ENCODE measurements around the gene TCF15.

DNA sequence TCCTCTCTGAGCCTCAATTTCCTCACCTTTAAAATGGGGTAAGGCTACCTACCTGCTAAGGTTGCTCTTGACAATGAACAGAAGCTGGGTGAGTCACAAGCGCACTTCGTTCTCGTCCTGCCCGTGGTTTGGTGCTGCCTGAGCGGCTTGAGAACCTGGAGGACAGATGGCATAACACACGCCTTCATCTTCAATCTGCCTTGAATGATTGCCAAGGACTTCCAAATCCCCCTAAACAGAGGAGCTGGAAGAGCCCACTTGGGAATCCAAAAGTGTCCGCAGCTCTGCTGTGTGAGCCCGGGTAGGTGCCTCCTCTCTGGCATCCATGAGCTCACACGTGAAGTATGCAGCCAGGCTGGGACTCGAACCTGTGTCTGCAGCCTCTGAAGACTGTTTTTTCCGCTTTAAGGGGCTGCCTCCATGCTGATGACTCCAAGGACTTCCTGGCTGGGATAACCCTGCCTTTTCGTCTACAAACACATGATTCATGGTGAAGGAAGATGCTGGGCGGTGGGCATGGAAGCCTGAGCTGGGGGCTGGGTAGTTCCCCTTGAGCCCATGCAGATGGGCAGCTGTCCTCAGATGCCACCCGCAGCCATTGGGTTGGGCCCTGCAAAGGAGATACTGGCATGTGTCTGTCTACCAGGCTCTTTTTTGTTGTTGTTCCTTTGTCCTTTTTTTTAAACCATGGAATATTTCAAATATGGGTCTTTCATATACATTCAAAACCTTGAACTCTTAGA is 41.3 kb downstream of the TCF15 start:
- TF ChIP-seq ZNF75D (CRISPR knock-in tag; IDR thresholded peaks at IDR 0.05; ENCODE audit: borderline replicate concordance): no peak
- no peak for TF ChIP-seq ZBTB8A (CRISPR knock-in tag; IDR thresholded peaks at IDR 0.05; ENCODE audit: borderline replicate concordance, low read depth)
- TF ChIP-seq CTCF (CRISPR knock-in tag; IDR thresholded peaks at IDR 0.05): no peak
- TF ChIP-seq ZNF639 (CRISPR knock-in tag; conservative IDR thresholded peaks at IDR 0.05): no peak
- TF ChIP-seq POLR2AphosphoS2 (IDR thresholded peaks at IDR 0.05; ENCODE audit: low read depth, low read length): no peak
- no peak for TF ChIP-seq POLR2AphosphoS5 (IDR thresholded peaks at IDR 0.05; ENCODE audit: low read depth, low read length)
- TF ChIP-seq FOXA3 (CRISPR knock-in tag; IDR thresholded peaks at IDR 0.05): no peak

Measured in HepG2 (cell line).